GM21390 (cell line): ENCODE data around the gene GEMIN4.
A peak's percentile ranks its signal among the peaks of the same experiment; 100 is the strongest.

Experiments
- ATAC-seq: cut with Tn5 transposase; IDR thresholded peaks from one replicate; pipeline ENCODE4 v1.9.1; 2021; ENCODE audit not compliant: unreplicated experiment

The GEMIN4 gene

DNA sequence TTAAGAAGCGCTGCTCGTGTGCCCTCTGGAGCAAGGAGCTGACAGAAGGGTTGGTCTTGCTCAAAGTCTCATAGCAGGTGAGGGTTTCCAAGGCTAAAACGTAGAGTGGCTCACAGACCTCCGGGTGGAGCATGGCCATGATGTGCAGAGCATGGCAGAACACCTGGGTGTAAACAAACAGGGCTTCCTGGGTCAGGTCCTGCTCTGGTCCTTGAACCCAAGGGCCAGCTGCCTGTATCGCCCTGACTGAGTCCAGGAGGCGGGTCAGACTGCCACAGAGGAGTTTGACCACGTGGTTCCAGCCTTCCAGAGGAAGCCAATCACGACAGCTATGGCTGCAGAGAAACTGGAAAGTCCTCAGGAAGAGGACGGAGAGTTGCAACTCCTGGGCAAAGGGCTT is 7.1 kb downstream of the GEMIN4 start:
- ATAC-seq = no peak

DNA sequence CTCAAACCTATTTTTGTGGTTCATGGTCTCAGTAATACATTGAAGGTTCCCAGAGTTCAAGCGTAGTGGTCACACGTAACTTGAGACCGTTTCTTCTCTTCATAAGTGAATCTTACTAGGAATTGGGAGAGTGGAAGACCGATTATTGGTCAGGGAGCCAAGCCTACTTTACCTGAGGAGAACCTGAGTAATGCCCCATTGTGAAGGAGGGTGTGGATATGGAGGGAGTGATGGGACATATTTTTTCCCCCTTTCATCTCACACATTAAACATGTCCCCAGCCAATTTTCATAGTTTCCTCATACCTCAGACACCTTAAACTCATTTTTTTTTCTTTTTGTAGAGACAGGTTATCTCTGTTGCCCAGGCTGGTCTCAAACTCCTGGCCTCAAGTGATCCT is 8.9 kb downstream of the GEMIN4 start:
- no peak for ATAC-seq

- no peak for ATAC-seq
Observed at GRCh38 chr17:742147-742793, 9.8 kb downstream of the GEMIN4 start.

DNA sequence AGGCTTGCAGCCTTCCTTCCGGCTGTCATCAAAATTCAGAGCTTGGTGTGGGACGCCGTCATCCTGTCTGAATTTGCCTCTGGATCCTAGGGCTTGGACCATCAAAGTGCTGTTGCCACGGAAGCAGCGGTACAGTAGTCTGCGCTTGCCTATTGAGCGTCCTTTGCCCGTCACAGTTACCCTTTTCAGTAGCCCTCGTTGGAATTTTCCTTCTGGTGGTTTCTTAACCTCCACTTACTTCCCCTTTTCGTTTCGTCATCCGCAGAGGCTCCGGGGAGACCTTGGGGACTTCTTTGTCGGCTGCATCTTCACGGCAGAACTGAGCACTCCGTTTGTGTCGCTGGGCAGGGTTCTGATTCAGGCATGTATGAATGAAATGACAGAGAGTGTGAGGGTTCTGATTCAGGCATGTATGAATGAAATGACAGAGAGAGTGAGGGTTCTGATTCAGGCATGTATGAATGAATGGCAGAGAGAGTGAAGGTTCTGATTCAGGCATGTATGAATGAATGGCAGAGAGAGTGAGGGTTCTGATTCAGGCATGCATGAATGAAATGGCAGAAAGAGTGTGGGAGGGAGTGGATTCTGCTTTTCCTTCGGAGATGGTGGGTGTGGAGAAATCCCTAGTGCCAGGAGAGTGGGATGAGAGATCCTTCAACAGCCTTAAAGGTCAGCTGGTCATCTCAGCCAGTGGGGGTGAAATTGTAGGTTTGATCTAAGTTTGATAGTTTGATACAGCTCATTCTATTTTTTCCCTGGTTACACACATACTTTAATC is 11.6 kb downstream of the GEMIN4 start:
- peak; percentile 80 for ATAC-seq

- no peak for ATAC-seq
Observed at GRCh38 chr17:737561-738113, 14.4 kb downstream of the GEMIN4 start.

- ATAC-seq = no peak
Observed at GRCh38 chr17:733743-734142, 18.3 kb downstream of the GEMIN4 start.

DNA sequence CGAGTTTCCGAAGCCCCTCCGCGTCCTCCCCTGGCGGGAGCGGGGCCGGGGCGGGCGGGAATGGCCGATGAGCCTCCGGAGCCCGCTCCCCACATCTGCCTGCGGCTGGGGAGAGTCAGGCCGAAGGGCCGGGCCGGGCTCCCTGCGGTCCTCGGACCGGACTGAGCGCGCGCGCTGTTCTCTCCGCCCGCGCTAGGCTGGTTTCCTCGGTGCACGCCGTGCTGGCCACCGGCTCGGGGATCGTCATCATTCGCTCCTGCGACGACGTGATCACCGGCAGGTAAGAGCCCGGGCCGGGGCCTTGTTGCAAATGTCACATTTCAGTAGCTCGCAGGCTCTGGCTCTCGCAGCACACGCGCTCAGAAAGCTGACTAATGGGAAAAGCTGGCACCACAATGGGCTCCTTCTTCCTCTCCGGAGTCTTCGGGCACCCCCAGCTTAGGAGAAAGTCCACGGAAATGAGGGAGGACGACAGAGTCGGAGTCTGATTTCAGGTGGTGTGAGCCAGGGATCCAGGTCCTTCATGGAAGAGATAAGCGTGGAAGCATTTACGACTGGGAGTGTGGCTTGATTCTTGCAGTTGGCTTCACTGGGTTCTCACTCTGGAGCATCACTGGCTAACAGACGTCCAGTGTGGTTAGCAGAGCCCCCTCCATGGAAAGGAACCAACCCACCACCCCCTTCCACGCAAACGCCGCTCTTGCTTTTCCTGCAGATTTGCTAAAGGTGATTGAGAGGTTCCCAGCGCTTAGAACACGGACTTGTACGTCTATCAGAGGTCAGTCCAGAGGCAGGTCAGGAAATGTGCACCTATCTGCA is 19.0 kb downstream of the GEMIN4 start:
- peak; percentile 40 for ATAC-seq

DNA sequence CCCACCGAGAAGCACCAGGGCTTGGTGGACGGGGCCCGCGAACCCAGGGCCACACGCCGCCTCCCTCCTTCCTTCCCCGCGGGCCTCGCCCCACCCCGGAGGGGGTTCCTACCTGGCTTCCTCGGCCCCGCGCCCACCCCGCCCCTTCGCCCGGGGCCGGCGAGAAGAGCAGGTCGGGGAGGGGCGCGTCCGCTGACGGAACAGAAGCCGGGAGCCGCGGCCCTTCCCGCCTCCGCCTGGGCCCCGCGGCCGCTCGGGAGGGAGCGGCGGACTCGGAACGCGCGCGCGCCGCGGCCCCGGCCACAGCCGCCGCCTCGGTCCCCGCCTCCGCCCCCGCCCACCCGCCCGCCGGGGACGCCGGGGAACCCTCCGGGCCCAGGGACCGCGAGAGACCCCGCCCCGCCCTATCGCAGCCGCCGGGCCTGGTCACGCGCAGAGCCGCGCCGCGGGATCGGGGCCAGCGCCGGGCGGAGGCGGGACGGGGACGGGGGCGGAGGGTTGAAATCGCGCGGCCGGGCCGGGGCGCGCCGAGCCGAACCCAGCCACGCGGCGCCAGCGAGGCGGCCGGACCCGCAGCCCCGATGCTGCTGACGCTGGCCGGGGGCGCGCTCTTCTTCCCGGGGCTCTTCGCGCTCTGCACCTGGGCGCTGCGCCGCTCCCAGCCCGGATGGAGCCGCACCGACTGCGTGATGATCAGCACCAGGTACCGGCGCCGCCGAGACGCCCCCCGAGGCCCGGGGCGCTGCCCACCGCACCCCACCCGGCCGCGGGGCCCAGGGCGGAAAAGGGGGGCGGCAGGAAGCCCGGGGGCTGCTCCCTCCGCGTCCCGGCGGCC is 19.8 kb downstream of the GEMIN4 start, which contains the start of gene TLCD3A:
TLCD3A (plus strand) TSS at position 530 of the 835 bp plus-strand sequence; CDS start at position 582, 52 bp downstream.
- peak; percentile 50 for ATAC-seq

GRCh38 chr17:731644-732066 is 20.4 kb downstream of the GEMIN4 start:
- no peak for ATAC-seq

GRCh38 chr17:728911-729310 is 23.2 kb downstream of the GEMIN4 start:
- no peak for ATAC-seq

- no peak for ATAC-seq
Observed at GRCh38 chr17:726271-726919, 25.7 kb downstream of the GEMIN4 start.

DNA sequence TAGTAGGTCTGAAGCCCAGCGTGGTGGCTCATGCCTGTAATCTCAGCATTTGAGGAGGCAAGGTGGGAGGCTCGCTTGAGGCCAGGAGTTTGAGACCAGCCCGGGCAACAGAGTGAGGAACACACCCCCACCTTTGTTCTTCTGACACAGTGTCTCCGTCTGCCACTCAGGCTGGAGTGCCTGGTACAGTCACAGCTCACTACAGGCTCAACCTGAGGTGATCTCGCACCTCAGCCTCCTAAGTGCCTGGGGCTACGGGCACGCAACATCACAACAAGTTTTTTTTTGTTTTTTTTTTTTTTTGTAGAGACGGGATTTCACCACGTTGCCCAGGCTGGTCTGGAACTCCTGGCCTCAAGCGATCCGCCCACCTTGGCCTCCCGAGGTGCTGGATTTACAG is 26.3 kb downstream of the GEMIN4 start:
- ATAC-seq = no peak

- no peak for ATAC-seq
Observed at GRCh38 chr17:725084-725483, 27.0 kb downstream of the GEMIN4 start.

DNA sequence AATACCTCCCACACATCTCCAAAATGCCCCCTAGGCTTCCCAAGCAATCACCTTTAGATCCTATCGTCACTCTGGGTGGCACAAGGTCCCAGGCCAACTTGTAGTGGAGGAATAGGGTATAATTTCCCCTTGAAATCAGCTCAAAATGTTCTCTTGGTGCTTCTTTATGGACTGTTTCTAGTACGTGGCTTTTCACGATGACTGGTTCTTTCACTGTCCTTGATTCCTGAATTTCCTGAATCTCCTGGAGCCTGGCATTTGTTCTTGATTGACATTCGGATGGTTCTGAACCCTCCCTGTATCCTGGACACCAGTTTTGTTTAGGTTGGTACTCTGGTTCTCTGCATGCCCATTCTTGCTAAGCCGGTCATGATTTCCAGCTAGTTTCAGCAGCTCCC is 30.5 kb downstream of the GEMIN4 start:
- ATAC-seq = no peak

GRCh38 chr17:720706-721539 is 31.1 kb downstream of the GEMIN4 start:
- ATAC-seq = no peak

GRCh38 chr17:718075-718474 is 34.0 kb downstream of the GEMIN4 start:
- ATAC-seq = no peak

- no peak for ATAC-seq
Observed at GRCh38 chr17:708132-708531, 43.9 kb downstream of the GEMIN4 start.

- ATAC-seq = no peak
Observed at GRCh38 chr17:705863-706262, 46.2 kb downstream of the GEMIN4 start.

GRCh38 chr17:705011-705410 is 47.1 kb downstream of the GEMIN4 start:
- ATAC-seq = no peak
